Measurements from ENCODE around the gene TRPM6.

DNA sequence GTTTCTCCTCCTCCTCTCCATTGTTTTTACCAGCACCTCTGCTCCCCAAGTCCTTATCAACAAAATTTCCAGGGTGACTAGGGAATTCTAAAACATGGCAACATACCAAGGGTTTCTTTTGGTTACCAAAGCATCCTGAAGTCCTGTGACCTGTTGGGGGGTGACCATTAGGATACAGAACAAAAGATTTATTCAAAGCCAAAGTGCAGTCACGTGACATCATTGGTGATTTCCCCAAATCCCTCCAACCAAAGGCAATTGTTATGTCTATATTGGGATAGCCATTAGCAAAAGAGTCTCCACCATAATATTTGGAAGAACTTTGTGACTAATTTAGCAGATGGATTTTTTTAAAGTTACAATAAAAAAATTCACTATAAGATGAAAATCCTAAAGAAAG lies 168.4 kb downstream of the TRPM6 start:
- TF ChIP-seq, protein P1, sequence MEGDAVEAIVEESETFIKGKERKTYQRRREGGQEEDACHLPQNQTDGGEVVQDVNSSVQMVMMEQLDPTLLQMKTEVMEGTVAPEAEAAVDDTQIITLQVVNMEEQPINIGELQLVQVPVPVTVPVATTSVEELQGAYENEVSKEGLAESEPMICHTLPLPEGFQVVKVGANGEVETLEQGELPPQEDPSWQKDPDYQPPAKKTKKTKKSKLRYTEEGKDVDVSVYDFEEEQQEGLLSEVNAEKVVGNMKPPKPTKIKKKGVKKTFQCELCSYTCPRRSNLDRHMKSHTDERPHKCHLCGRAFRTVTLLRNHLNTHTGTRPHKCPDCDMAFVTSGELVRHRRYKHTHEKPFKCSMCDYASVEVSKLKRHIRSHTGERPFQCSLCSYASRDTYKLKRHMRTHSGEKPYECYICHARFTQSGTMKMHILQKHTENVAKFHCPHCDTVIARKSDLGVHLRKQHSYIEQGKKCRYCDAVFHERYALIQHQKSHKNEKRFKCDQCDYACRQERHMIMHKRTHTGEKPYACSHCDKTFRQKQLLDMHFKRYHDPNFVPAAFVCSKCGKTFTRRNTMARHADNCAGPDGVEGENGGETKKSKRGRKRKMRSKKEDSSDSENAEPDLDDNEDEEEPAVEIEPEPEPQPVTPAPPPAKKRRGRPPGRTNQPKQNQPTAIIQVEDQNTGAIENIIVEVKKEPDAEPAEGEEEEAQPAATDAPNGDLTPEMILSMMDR (conservative IDR thresholded peaks at IDR 0.05; ENCODE audit: low read length): no peak
- no peak for TF ChIP-seq EZH2phosphoT487 (IDR thresholded peaks at IDR 0.05; ENCODE audit: borderline replicate concordance, low read depth, low read length)

All from OCI-LY7 (cell line).